Measurements from ENCODE around the gene MANBA. TPM values are rescaled to one million over a fixed set of nuclear protein-coding genes. Genes with fewer than 3 reads are reported as not detected.

MANBA gene
- total RNA-seq, 1 donor from 2014 or later = 9.4 TPM

DNA sequence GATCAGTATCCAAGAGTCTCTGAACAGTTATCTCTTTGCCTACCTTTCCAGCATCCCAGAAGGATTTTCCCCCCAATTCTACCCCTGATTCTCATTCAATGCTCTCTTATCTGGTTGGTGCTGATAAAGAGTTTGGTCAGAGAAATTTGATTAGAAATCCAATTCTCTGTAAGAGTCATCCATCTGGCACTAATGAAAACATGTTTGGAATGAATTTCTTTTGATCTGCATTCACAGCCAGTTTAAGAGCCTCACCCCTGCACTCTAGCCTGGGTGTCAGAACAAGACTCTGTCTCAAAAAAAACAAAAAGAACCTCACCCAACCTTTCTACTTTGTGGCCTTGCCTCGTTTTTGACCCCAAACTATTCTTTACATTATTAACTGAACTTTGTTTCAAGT lies 122.1 kb downstream of the MANBA start:
- no peaks in the 10 kb centered on the region for H3K9me3 Mint-ChIP-seq (ENCODE audit: unreplicated experiment)
- no peak overlapping the region for H3K27ac Mint-ChIP-seq (ENCODE audit: unreplicated experiment)
- H3K4me1 Mint-ChIP-seq (ENCODE audit: unreplicated experiment) = no peaks in the 10 kb centered on the region
- no peak for DNase-seq (ENCODE audit: low spot score)
- H3K4me3 Mint-ChIP-seq (ENCODE audit: unreplicated experiment) = no peak overlapping the region
- H3K36me3 Mint-ChIP-seq (ENCODE audit: low read depth, unreplicated experiment) = peaks cover 4% of the 10 kb centered on the region
- TF ChIP-seq, protein P1, sequence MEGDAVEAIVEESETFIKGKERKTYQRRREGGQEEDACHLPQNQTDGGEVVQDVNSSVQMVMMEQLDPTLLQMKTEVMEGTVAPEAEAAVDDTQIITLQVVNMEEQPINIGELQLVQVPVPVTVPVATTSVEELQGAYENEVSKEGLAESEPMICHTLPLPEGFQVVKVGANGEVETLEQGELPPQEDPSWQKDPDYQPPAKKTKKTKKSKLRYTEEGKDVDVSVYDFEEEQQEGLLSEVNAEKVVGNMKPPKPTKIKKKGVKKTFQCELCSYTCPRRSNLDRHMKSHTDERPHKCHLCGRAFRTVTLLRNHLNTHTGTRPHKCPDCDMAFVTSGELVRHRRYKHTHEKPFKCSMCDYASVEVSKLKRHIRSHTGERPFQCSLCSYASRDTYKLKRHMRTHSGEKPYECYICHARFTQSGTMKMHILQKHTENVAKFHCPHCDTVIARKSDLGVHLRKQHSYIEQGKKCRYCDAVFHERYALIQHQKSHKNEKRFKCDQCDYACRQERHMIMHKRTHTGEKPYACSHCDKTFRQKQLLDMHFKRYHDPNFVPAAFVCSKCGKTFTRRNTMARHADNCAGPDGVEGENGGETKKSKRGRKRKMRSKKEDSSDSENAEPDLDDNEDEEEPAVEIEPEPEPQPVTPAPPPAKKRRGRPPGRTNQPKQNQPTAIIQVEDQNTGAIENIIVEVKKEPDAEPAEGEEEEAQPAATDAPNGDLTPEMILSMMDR (IDR thresholded peaks at IDR 0.05; ENCODE audit: unreplicated experiment) = no peak
- H3K27me3 Mint-ChIP-seq (ENCODE audit: unreplicated experiment) = no peaks in the 10 kb centered on the region

DNA sequence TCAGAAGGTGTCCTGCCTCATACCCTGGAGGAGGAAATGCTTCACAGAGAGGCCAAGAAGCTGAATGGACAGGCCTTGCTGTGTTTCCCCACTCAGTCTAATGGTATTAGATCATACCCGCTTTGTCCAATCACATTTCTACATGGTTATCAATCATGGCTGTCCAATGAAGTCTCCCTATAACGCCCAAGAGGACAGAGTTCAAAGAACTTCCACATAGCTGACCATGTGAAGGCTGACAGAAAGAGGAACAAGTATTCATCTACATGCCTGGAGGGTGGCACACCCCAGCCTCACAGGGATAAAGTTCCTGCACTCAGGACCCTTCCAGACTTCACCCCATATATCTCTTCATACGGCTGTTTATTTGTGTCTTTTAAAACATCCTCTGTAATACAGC lies 123.4 kb downstream of the MANBA start:
- TF ChIP-seq, protein P1 (IDR thresholded peaks at IDR 0.05; ENCODE audit: unreplicated experiment) = no peak
- H3K9me3 Mint-ChIP-seq (ENCODE audit: unreplicated experiment) = no peaks in the 10 kb centered on the region

DNA sequence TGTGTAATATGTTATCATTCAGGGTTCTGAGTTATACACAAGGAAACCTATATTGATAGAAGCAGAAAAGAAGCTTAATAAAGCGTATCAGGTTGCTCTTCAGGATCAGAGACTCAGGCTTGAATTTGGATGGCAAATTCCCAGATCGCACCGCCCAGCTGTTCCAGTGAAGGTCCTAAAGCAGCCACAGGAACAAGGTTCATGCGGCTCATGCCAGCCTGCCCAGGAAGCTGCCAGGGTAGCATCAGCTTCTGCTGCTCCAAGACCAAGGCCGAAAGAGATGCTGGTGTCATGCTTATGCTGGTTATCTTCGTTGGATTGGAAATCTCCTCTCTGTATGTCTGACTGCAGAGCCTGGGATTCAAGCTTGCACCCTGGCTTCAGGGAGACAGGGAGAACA lies 127.7 kb downstream of the MANBA start:
- TF ChIP-seq, protein P1 (IDR thresholded peaks at IDR 0.05; ENCODE audit: unreplicated experiment) = no peak
- no peaks in the 10 kb centered on the region for H3K36me3 Mint-ChIP-seq (ENCODE audit: low read depth, unreplicated experiment)

More for the DNA sequence above, 123.4 kb downstream of the MANBA start:
- H3K4me1 Mint-ChIP-seq (ENCODE audit: unreplicated experiment) = no peaks in the 10 kb centered on the region
- H3K4me3 Mint-ChIP-seq (ENCODE audit: unreplicated experiment) = no peak overlapping the region
- no peak for DNase-seq (ENCODE audit: low spot score)
- H3K27me3 Mint-ChIP-seq (ENCODE audit: unreplicated experiment) = no peaks in the 10 kb centered on the region
- no peak overlapping the region for H3K27ac Mint-ChIP-seq (ENCODE audit: unreplicated experiment)
- H3K36me3 Mint-ChIP-seq (ENCODE audit: low read depth, unreplicated experiment) = peaks cover 4% of the 10 kb centered on the region

DNA sequence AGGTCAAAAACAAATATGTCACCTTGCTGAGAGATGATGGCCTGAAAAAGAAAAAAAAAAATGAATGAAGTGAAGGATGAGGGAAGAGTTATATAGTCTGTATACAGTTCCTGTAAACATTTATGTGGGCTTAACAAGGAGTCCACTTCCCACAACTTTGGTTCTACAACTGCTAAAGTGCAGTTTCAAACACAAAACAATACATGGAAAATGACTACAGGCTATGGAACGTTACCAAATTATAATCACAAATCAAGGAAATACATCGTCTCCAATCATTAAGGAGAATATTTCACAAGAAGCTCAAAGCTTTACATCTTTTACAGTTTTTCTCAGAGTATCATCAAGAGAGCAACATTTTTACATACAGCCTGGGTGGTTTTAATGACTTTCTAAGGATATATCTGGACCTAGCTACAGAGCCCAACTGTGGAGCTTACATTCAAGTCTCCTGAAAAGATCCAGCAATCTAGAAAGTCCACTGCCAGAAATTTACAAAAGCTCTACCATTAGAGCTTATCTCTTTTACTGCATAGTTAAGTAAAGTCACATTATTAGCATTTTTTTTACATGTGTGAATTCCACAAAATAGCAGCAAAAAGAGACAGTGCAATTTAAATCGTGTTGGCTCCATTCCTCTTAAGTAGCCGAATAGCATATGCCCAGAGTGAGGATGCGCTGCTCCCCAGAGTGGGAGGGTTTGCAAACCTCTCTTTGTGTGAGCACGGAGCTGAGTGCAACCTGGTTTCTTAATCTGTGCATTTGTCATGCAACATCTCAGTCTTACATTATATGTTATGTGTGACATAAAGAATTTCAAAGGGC lies 128.3 kb downstream of the MANBA start:
- H3K4me1 Mint-ChIP-seq (ENCODE audit: unreplicated experiment) = no peaks in the 10 kb centered on the region
- DNase-seq (ENCODE audit: low spot score) = no peak
- H3K27me3 Mint-ChIP-seq (ENCODE audit: unreplicated experiment) = no peaks in the 10 kb centered on the region
- no peak overlapping the region for H3K4me3 Mint-ChIP-seq (ENCODE audit: unreplicated experiment)
- TF ChIP-seq, protein P1 (IDR thresholded peaks at IDR 0.05; ENCODE audit: unreplicated experiment) = no peak
- H3K9me3 Mint-ChIP-seq (ENCODE audit: unreplicated experiment) = no peaks in the 10 kb centered on the region
- H3K36me3 Mint-ChIP-seq (ENCODE audit: low read depth, unreplicated experiment) = no peaks in the 10 kb centered on the region
- no peak overlapping the region for H3K27ac Mint-ChIP-seq (ENCODE audit: unreplicated experiment)

More for the DNA sequence above, 127.7 kb downstream of the MANBA start:
- no peak for DNase-seq (ENCODE audit: low spot score)
- no peak overlapping the region for H3K4me3 Mint-ChIP-seq (ENCODE audit: unreplicated experiment)
- no peaks in the 10 kb centered on the region for H3K4me1 Mint-ChIP-seq (ENCODE audit: unreplicated experiment)
- H3K27me3 Mint-ChIP-seq (ENCODE audit: unreplicated experiment) = no peaks in the 10 kb centered on the region
- H3K27ac Mint-ChIP-seq (ENCODE audit: unreplicated experiment) = no peak overlapping the region
- H3K9me3 Mint-ChIP-seq (ENCODE audit: unreplicated experiment) = no peaks in the 10 kb centered on the region

DNA sequence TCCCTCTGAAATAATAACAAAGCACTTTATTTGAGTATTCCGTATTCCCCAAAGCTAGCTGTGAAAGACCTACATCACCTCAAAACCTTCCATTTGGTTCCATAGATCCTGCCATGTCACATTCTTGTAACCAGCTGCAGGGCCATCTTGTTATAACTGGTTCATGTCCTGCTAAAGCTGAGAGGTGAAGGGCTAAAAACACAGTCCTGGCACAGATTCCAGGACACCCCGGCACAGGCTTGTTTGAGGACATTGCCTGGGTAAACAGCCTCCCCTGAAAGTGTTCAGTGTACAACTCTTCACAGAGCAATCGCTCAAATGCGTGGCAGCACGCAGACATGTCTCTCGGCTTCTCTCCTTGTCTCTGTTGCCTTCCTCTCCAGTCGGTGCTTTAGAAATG lies 129.2 kb downstream of the MANBA start:
- no peaks in the 10 kb centered on the region for H3K36me3 Mint-ChIP-seq (ENCODE audit: low read depth, unreplicated experiment)
- no peaks in the 10 kb centered on the region for H3K27me3 Mint-ChIP-seq (ENCODE audit: unreplicated experiment)
- no peak for DNase-seq (ENCODE audit: low spot score)
- H3K4me1 Mint-ChIP-seq (ENCODE audit: unreplicated experiment) = no peaks in the 10 kb centered on the region
- H3K4me3 Mint-ChIP-seq (ENCODE audit: unreplicated experiment) = no peak overlapping the region
- TF ChIP-seq, protein P1 (IDR thresholded peaks at IDR 0.05; ENCODE audit: unreplicated experiment) = no peak
- H3K27ac Mint-ChIP-seq (ENCODE audit: unreplicated experiment) = no peak overlapping the region
- H3K9me3 Mint-ChIP-seq (ENCODE audit: unreplicated experiment) = no peaks in the 10 kb centered on the region
